ENCODE data around the gene CTSH.

The CTSH gene

GRCh38 chr15:78985859-78986475 is 41.1 kb upstream of the CTSH start:
- TF ChIP-seq, protein P1, sequence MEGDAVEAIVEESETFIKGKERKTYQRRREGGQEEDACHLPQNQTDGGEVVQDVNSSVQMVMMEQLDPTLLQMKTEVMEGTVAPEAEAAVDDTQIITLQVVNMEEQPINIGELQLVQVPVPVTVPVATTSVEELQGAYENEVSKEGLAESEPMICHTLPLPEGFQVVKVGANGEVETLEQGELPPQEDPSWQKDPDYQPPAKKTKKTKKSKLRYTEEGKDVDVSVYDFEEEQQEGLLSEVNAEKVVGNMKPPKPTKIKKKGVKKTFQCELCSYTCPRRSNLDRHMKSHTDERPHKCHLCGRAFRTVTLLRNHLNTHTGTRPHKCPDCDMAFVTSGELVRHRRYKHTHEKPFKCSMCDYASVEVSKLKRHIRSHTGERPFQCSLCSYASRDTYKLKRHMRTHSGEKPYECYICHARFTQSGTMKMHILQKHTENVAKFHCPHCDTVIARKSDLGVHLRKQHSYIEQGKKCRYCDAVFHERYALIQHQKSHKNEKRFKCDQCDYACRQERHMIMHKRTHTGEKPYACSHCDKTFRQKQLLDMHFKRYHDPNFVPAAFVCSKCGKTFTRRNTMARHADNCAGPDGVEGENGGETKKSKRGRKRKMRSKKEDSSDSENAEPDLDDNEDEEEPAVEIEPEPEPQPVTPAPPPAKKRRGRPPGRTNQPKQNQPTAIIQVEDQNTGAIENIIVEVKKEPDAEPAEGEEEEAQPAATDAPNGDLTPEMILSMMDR (IDR thresholded peaks at IDR 0.05), result no peak
- Mint-ChIP-seq H3K9me3 (no peaks in the 10 kb centered on the region), H3K4me3 (no peak overlapping the region), H3K36me3 (ENCODE audit: low read depth) (no peaks in the 10 kb centered on the region), H3K4me1 (peaks cover 6% of the 10 kb centered on the region), H3K27ac (no peak overlapping the region), H3K27me3 (ENCODE audit: low read depth, poor library complexity) (peaks cover 8% of the 10 kb centered on the region)
- no peak for DNase-seq

DNA sequence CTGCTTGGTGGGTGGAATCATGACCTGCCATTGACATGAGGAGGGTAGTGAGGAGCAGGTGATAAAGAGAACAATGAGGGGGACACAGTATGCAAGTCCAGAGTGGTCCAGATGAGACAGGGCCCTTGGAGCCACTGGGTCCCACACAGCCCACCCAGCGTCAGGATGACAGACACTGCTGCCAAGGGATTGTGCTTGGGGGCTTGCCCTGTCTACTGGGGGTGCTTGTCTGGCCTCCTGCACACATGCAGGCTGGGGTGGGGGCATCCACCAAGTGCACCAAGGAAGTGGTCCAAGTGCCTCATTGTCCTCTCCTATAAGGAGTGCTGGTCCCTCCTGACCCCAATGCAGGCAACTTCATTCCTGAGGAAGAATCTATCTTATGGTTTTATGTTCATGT is 39.2 kb upstream of the CTSH start:
- Mint-ChIP-seq H3K9me3 (no peaks in the 10 kb centered on the region), H3K27me3 (ENCODE audit: low read depth, poor library complexity) (peaks cover 8% of the 10 kb centered on the region), H3K27ac (no peak overlapping the region), H3K36me3 (ENCODE audit: low read depth) (no peaks in the 10 kb centered on the region), H3K4me1 (peaks cover 18% of the 10 kb centered on the region), H3K4me3 (no peak overlapping the region)
- no peak for DNase-seq
- TF ChIP-seq, protein P1 (IDR thresholded peaks at IDR 0.05), result no peak

GRCh38 chr15:78983146-78983918 is 38.5 kb upstream of the CTSH start:
- TF ChIP-seq, protein P1 (IDR thresholded peaks at IDR 0.05), result no peak
- no peak overlapping the region for H3K27ac Mint-ChIP-seq

DNA sequence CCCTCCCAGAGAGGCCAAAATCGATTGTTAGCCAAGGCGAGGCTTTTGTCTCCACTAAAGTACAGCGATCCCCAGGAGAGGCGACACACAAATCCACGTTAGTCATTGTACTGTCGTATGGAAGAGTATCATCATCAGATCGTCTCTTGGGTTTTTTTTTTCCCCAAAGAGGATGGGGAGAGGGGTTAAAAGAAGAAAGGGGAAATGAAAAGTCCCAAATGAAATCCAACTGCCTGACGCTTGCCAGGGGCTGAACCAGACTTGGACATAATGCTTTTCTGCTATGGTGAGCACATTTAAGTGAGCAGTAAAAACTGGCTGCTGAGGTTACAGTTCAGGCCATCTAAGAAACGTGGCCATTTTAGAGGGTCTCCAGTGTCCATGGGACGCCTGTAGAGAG is 37.9 kb upstream of the CTSH start:
- H3K4me1 Mint-ChIP-seq, result peaks cover 29% of the 10 kb centered on the region
- H3K36me3 Mint-ChIP-seq (ENCODE audit: low read depth), result no peaks in the 10 kb centered on the region

More at GRCh38 chr15:78983146-78983918, 38.5 kb upstream of the CTSH start:
- peaks cover 8% of the 10 kb centered on the region for H3K27me3 Mint-ChIP-seq (ENCODE audit: low read depth, poor library complexity)
- H3K4me3 Mint-ChIP-seq, result no peak overlapping the region
- DNase-seq, result no peak
- no peaks in the 10 kb centered on the region for H3K36me3 Mint-ChIP-seq (ENCODE audit: low read depth)
- H3K9me3 Mint-ChIP-seq, result no peaks in the 10 kb centered on the region
- peaks cover 24% of the 10 kb centered on the region for H3K4me1 Mint-ChIP-seq

DNA sequence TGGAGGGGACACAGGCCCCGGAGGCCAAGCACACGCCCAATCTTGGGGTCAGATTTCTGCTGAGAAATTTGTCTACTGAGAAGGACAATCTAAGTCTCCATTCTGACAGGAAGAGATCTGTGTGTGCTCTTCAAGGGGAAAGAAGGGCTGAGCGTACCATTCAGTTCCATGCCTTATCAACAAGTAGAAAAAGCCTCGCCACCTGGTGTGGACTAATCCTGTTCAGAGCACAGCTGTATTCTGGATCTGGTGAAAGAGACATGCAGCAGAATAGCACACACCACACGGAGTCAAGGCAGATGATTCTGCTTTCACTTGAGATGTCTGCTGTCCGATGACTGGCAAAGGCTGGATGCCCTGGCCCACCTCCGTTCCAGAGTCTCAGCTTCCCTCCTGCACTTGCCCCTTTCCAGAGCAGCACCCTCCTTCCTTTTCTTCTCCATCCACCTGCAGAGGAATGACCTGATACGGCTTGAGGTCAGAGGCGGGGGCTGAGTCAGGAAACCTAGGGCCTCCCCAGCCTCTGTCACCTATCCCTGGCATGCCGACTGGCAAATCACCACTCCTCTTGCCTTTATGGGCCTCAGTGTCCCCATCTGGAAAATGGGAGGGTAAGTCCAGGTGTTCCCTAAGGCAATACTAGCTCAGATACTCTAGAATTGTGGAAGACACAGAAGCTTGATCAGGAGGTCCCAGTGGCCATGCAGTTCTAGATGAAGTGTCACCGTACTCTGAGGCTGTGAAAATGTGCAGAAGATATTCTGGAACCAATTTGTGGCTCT is 36.9 kb upstream of the CTSH start:
- no peak for DNase-seq
- no peak overlapping the region for H3K27ac Mint-ChIP-seq
- H3K4me3 Mint-ChIP-seq, result no peak overlapping the region
- no peaks in the 10 kb centered on the region for H3K36me3 Mint-ChIP-seq (ENCODE audit: low read depth)
- TF ChIP-seq, protein P1 (IDR thresholded peaks at IDR 0.05), result no peak
- peaks cover 13% of the 10 kb centered on the region for H3K27me3 Mint-ChIP-seq (ENCODE audit: low read depth, poor library complexity)
- H3K9me3 Mint-ChIP-seq, result no peaks in the 10 kb centered on the region
- H3K4me1 Mint-ChIP-seq, result peaks cover 37% of the 10 kb centered on the region

More for the DNA sequence above, 37.9 kb upstream of the CTSH start:
- no peak overlapping the region for H3K27ac Mint-ChIP-seq
- H3K4me3 Mint-ChIP-seq, result no peak overlapping the region
- no peak for DNase-seq
- peaks cover 8% of the 10 kb centered on the region for H3K27me3 Mint-ChIP-seq (ENCODE audit: low read depth, poor library complexity)
- no peaks in the 10 kb centered on the region for H3K9me3 Mint-ChIP-seq
- TF ChIP-seq, protein P1 (IDR thresholded peaks at IDR 0.05), result no peak
